T follicular helper cell (primary cell): ENCODE data around the gene TEX13A.
"Not testable (repeated sequence)": the region's sequence is repeated elsewhere in the genome, so short reads cannot be mapped to it uniquely, and the experiment has no call there.

ENCODE experiments used
- DNase-seq: peaks from one replicate; pipeline ENCODE4 v3.0.0-alpha.2; 2020; ENCODE audit warnings: low read depth
- total RNA-seq, 2 experiments: gene quantifications; one replicate each; lab custom pipeline; 2026; lab: John Stamatoyannopoulos, UW

TEX13A gene, protein sequence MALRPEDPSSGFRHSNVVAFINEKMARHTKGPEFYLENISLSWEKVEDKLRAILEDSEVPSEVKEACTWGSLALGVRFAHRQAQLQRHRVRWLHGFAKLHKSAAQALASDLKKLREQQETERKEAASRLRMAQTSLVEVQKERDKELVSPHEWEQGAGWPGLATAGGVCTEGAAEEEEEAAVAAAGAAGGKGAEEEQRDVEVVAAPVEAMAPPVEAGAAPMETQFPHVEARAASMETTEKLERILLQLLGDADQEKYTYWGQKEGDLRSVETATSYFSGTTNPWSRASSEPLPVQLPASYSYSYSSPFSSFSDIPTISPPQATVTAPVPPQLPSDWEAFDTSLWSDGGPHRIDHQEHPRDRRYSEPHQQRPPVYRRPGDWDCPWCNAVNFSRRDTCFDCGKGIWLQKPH
- total RNA-seq: 0 reads per million in 2 experiments

DNA sequence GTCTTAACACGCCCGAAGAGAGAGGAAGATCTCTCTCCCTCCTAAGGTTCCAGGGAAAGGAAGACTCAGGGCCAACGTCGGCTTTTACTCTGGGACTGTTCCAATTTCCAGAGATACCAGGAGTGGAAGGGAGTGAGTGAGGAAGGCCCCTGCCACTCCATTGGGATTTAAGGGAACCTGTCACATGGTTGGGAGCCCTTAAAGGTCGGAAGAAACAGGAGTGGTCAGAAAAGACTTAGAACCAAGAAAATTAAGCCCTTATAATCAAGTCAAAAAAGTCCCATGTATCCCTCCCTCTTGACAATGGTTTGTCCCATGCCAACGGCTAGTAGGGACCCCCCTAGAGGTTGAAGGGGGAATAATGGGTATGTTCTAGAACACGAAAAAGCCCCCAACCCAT is at the start of gene TEX13A:
TEX13A (minus strand) TSS at position 59 of the 400 bp plus-strand sequence. CDS start 297 bp downstream, outside the sequence.
- no peak for DNase-seq

DNA sequence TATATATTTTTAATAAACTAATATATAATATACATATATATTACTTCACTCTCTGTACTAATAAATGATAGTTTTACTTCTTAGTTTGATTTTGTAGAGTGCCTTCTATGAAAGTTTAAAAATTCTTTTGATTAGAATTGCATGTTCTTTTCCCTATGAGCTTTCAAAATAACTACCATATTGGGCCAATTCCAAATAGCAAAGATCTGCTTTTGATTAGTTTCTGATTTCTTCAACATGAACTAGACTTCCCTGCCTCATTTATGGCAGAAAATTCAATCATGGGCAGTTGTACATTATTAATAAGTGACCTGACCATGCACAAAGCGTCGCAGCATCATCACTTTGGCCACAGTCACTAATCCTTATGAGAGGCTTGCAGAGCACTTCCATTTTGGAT is 48.9 kb upstream of the TEX13A start:
- DNase-seq: no peak

DNA sequence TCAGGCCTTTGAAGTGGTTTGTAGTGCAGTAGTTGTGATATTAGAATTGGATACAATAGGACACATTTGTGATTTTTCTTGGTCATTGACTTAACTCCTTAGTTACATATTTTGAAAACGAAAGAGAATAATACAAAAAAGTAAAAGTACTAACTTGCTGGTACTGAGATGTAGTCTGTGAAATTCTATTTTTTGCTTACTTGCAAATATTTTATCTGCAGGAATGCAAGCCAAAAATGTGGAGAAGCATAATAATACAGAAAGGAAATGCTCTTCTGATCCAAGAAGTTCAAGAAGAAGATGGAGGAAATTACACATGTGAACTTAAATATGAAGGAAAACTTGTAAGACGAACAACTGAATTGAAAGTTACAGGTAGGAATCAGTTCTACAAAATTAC is 46.7 kb upstream of the TEX13A start:
- DNase-seq: no peak

DNA sequence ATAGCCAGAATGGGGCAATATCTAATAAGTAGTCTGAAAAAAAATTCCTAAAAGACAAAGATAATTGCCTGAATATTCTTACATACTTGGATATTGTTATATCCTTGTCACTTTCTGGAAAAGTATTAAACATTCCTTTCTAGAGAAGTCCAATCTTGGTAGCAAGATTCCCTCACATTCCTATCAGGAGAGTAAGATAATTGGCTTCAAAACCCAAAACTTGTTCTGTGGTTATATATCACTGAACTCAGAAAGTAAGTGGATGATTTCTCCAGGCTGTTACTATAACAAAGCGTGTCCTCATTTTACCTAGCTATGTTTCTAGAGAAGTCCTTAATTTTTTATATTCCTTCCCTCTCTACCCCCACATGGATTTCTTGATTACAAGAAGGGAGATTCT is 46.0 kb upstream of the TEX13A start:
- DNase-seq: no peak

DNA sequence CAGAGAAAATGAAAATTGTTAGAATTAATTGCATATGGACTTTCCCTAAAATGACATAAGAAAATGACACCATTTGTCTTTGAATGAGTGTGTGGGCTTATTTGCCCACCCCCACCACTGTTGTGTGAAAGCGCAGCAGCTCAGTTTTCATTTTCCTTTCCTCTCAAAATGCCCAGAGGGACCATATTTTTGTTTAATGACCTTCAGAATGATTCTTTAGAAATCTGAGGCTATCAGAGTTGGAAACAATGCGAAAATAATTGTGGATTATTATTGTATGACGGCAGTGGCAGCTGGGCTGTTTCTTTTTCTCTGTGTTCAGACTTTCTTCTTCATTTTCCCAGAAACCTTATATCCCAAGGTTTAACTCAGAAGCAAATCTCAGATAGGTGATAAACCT is 44.6 kb upstream of the TEX13A start:
- no peak for DNase-seq

DNA sequence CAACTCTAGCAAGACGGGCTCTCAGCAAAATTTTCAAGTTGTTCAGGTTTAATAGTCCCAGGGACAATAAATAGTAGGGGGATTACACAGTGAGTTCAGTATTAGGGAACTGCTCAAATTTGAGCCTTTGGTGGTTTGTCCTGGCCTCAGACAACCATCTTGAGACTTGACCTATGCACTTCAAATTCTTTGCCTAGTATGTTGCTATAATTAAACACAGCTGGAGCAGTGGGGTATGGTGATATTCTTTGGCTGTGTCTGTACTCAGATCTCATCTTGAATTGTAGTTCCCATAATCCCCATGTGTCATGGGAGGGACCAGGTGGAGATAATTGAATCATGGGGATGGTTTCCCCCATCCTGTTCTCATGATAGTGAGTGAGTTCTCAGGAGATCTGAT is 43.3 kb upstream of the TEX13A start:
- DNase-seq: no peak

DNA sequence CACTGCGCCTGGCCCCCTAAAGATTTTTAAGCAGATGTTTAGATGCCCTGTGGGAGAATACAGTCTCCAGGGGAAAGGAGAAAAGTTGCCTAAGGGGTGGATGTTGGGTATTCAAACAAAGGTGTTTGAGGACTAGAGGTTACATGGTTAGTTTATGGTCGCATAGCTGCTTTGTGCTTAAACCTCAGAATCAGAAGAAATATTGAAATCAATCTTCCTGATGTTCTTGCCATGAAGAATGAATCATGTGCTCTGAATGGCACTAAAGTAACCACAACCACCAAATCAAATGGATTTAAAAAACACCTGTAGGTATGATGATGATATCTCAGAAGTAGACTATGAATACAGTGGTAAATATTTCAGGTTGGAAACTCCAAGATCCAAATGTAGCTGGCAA is 42.7 kb upstream of the TEX13A start:
- no peak for DNase-seq

DNA sequence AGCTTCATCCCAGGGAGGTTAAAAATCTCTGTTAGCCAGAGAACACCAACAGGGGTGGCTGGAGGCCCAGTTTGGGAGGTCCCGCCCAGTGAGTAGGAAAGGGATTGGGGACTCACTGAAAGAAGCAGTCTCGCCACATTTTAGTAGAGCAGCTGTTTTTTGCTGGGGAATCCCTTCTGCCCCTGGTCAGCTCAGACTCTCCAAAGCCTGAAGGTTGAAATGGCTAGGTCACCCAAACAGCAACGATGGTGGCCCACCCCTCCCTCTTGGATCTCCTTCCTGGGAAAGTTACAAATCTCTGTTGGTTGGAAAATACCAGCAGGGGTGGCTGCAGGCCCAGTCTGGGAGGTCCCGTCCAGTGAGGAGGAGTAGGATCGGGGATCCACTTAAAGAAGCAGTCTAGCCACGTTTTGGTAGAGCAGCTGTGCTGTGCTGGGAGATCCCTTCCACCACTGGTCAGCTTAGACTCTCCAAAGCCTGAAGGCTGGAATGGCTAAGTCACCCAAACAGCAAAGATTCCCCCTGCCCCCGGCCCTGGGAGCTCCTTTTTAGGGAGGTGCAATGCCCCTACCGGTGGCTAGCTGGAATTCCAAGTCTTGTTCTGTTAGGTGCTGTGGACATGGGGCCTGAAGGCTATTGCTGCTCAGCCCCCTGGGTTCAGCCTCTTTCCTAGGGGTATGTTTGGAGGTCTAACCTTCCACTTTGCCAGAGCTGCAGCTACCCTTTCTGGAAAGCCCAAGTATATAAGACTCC is 40.0 kb upstream of the TEX13A start:
- DNase-seq: no peak

DNA sequence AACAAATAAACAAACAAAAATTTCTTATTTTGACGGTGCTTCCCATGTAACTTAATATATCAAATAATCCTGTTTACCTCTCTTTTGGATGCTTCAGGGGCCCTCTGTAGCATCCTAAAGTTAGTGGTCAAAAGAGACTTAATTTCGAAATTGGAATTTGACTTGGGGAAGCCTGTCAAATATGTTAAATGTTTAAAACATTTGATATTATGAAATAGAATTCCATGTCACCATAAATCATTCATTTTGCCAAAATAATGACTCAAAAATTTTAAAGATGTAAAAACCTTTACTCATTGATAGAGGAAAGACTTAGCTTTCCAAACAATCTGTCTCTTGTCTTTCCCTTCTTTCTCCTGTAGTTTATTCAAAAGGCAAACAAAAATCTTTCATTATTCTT is 20.6 kb upstream of the TEX13A start:
- DNase-seq: no peak

DNA sequence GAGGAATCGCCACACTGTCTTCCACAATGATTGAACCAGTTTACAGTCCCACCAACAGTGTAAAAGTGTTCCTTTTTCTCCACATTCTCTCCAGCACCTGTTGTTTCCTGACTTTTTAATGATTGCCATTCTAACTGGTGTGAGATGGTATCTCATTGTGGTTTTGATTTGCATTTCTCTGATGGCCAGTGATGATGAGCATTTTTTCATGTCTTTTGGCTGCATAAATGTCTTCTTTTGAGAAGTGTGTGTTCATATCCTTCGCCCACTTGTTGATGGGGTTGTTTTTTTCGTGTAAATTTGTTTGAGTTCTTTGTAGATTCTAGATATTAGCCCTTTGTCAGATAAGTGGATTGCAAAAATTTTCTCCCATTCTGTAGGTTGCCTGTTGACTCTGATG is 16.9 kb upstream of the TEX13A start:
- DNase-seq: not testable (repeated sequence)

DNA sequence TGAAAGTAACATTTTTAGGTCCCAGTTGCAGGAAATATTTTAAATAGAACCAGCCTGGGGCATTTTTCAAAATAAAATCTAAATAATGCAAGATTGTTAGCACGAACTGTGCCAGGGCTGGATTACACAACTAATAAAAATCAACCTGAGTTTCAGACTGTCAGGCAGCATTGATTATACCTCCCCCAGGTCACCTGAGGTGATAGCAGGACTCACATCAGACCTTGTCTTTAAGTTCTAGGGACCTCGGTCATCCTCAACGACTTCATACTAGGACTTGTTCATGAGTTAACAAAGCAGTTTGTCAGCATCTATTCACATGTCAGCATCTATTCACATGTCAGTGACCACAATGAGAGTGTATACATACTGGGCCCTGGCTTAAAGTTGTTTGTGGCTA is 8.7 kb upstream of the TEX13A start:
- DNase-seq: no peak

DNA sequence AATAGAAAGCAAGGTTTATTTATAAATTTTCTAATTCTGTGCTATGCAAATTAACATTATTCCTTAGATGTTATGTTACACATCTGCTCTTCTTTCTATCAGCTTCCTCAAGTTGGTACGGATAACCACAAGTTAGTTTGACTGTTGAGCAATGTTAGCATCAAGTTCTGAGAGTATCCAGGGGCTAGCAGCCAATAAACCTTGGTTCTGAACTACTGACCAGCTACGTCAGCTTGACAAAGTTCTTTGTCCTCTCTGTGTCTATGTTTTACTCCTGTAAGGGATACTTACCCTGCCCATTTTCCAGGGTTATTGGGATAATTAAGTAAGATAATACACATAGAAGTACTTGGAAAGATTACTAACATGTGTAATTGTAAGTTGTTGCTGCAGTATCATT is 8.1 kb upstream of the TEX13A start:
- DNase-seq: no peak

DNA sequence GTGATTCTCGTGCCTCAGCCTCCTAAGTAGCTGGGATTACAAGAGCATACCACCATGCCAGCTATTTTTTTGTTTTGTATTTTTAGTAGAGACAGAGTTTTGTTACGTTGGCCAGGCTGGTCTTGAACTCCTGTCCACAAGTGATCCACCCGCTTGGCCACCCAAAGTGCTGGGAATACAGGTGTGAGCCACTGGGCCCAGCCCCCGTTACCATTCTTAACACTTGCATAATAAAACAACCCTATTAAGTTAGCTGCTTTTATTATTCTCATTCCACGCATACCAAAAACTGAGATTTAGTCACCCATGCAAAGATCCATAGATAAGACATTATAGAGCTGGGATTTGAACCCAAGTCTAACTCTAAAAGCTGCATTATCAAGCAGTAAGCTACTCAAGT is 6.0 kb upstream of the TEX13A start:
- DNase-seq: no peak

DNA sequence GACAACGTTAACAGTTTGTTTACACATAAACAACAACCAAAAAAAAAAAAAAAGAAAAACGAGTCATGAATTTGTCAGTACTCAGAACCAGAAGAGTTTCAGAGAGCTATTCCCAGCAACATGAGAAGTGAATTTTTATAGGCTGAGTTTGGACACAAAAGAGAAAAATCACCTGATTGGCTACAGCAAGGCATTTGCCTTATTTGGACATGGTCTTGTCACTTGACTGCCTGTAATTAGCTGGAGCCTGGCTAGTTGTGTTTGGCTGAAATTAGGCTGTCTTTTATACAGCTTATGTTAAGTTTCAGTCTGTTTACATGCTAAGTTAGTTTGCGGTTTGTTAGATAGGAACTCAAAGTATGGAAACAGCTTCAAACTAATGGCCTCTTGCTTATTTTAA is 880 bp upstream of the TEX13A start:
- no peak for DNase-seq

DNA sequence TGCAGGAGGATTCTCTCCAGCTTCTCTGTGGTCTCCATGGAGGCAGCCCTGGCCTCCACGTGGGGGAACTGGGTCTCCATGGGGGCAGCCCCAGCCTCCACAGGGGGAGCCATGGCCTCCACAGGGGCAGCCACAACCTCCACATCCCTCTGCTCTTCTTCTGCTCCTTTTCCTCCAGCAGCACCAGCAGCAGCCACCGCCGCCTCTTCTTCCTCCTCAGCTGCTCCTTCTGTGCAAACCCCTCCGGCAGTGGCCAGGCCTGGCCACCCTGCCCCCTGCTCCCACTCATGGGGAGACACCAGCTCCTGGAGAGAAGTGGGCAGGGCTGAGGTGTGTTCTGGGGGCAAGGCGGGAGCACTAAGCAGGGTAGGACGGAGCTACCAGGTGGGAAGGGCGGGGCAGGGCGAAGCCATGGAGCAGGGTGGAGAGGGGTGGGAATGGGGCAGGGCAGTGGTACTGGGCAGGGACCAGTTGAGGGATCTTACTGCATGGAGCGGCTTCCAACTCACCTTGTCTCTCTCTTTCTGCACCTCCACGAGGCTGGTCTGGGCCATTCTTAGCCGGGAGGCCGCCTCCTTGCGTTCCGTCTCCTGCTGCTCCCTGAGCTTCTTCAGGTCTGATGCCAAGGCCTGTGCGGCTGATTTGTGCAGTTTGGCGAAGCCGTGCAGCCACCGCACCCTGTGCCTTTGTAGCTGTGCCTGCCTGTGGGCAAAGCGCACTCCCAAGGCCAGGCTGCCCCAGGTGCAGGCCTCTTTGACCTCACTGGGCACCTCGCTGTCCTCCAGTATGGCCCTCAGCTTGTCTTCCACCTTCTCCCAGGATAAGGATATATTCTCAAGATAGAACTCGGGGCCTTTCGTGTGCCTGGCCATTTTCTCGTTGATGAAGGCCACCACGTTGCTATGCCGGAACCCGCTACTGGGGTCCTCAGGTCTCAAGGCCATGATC is 766 bp downstream of the TEX13A start:
- no peak for DNase-seq

DNA sequence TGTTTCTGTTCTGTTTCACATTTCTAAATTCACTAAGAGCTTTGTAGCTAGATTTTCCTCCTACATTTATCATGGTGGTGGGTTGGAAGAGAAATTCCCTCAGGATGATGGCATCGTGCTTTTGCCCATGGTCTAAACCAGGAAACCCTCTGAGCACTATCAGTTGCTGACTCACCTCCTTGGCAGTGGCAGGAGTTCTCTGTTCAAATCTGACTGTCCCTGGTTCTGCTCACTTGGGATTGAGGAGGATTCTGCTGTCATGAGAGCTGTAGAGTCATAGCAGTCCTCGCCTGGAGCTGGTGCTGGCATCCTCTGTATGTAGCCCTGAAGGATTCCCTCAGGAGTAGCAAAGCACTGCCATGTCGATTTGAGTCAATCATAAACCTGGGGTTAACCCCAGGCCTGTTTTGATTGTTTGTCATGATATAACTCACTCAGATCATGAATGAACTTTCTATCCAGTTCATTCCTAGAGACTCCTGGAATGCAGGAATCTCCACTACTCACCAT is 9.4 kb downstream of the TEX13A start:
- no peak for DNase-seq

DNA sequence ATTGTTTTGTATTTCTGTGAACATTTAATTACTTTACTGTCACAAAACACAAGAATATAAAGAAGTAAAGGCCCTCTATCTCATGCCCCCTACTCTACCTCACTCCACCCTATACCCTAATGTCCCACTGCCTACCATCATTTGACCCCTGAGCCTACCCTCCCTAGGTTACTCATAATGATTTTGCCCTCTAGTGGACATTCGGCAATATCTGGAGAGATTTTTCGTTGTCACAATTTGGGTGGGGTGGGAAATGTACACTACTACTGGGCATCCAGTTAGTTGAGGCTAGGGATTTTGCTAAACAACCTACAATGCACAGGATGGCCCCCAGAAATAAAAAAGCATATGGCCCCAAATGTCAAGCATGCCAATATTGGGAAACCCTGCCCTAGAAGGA is 10.2 kb downstream of the TEX13A start:
- DNase-seq: no peak

DNA sequence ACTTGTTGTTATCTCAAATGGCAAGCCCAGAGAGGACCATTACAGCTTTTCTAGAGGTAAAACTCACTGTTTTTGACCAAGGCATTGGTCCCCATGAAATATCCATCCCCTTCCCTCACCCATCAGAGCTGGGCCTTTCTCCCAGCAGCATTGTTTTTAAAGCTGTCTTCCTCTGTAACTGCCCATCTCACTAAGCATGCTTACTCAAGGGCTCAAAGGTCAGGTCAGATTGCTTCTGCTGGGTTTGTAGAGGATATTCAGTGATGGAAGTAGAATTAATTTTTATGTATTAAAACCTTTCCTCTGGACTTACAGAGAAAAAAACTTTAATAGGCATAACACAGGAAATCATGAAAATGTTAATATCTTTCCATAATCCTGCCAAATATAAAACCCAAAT is 11.1 kb downstream of the TEX13A start:
- DNase-seq: no peak

DNA sequence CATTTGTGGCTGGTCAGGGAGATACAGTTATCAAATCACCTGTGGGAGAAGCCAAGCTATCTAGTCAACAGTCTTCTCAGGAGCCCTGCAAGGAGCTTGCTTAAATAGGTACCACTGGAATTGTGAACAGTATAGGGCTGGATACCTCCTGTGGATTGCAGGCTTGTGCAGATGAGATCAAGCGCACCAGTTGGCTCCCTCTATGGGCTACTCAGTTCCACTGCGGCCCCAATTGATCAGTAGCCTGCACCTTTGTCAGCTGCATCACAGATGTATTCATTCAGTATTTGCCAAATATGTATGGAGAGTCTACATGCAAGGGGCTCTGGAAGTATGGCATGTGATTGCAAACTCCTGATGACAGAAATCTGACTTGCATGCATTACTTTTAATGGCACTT is 28.6 kb downstream of the TEX13A start:
- no peak for DNase-seq

DNA sequence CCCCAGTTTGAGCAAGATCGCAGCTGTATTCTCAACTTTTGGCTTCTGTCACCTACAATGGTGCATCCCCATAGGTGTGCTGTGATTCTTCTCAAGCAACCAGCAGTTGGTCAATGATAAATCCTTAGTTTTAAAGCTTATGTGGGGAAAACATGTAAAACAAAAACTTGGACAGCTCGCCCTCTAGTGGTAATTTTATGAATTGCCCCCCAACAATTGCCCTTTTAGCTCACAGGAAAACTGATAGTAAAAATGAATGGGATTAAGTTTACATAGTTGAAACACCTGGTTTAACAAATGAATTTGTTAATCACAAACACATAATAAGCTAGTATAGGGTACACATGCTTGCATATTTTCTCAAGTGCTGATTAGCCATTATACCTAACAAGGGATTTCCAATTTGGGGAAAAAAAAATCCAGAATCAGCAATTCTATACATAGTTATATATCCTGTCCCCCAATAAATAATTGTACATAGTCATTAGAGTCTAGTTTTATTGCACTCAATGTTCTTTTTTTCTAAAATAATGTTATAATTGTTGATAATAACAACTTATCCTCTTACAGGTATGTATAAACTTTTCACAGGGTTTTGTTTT is 30.1 kb downstream of the TEX13A start:
- no peak for DNase-seq

DNA sequence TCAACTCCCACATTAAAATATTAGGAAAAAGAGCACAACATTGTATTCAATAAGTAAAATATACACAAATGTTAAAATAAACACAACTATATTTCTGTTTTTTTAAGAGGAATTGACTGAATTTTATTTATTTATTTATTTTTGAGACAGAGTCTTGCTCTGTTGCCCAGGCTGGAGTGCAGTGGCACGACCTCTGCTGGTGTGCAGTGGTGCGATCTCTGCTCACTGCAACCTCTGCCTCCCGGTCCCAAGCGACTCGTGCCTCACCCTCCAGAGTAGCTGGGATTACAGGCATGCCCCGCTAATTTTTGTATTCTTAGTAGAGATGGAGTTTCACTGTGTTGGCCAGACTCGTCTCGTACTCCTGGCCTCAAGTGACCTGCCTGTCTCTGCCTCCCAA is 31.4 kb downstream of the TEX13A start:
- DNase-seq: no peak

DNA sequence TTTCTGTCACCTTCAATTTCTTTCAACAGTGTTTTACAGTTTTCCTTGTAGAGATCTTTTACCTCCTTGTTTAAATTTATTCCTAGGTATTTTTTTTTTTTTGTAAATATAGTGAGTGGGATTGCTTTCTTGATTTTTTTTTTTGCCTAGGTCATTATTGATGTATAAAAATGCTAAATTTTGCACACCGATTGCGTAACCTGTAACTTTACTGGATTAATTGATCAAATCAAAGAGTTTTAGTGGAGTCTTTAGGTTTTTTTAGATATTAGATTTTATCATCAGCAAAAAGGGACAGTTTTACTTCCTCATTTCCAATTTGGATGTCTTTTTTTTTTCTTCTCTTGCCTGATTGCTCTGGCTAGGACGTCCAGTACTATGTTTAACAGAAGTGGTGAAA is 40.9 kb downstream of the TEX13A start:
- no peak for DNase-seq
